WERI-Rb-1 (cell line): Measurements from ENCODE around the gene CNOT1.

ENCODE experiments used
- DNase-seq: peaks from one replicate; pipeline ENCODE4 v3.0.0-alpha.2; 2020
- H3K27ac ChIP-seq: fragments of 250-450 bp; sonication (Bioruptor Pico); 2 replicates; pipeline ENCODE4 v1.5.1; 2020; ENCODE audit warnings: mild to moderate bottlenecking, moderate library complexity
- H3K27me3 ChIP-seq: fragments of 250-450 bp; sonication (Bioruptor Pico); 2 replicates; pipeline ENCODE4 v1.5.1; 2021; ENCODE audit warnings: mild to moderate bottlenecking, low read depth, moderate library complexity; ENCODE audit not compliant: insufficient read depth, severe bottlenecking
- H3K36me3 ChIP-seq: fragments of 250-450 bp; sonication (Bioruptor Pico); 2 replicates; pipeline ENCODE4 v1.5.1; 2020; ENCODE audit warnings: mild to moderate bottlenecking, moderate library complexity
- H3K4me3 ChIP-seq: 2 replicates; pipeline ENCODE4 v1.5.1; 2011; ENCODE audit warnings: low read depth, mild to moderate bottlenecking, control low read depth, low read length
- H3K9me3 ChIP-seq: fragments of 250-450 bp; sonication (Bioruptor Pico); 2 replicates; pipeline ENCODE4 v1.5.1; 2021; ENCODE audit warnings: mild to moderate bottlenecking, moderate library complexity; ENCODE audit not compliant: severe bottlenecking
- TF ChIP-seq, protein P1 (sequence below): IDR thresholded peaks from 2 replicates; pipeline ENCODE4 v1.5.1; 2011; ENCODE audit warnings: low read depth, mild to moderate bottlenecking, control low read depth, inconsistent platforms, low read length

The CNOT1 gene

DNA sequence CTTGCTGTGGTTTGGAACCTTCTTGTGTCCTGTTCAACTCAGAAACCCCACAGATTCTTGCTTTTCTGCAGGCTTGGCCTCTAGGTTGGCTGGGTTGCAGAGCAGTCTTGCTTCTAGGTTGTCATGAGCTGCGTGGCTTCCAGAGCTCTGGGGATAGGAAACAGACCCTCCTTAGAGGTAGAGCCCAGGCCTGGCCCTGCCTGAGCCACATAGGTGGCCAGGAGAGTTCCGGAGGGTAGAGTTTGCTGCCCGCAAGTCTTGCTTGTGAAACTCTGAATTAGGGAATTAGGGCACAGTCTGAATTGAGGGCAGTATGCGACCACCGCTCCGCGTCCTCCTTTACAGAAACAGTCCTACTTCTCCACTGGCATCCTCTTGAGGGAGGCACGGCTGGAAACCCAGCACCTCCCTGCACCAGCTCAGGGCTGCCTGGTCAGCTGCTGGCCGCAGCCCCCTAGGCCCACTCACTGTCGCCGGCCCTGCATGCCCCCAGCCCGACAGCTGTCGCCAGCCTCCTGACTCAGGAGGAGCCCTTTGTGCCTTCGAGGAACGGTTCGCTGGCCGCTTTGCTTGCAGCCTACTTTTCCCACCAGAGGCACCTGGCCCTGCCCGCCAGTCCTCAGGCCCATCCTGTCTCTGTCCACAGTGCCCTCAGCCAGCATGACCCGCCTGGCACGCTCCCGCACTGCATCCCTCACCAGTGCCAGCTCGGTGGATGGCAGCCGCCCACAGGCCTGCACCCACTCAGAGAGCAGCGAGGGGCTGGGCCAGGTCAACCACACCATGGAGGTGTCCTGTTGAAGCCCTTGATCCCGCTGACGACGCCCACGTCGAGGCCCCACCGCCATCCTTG lies 118.6 kb downstream of the CNOT1 start:
- H3K4me3 ChIP-seq: no peak overlapping the region
- H3K9me3 ChIP-seq: no peaks in the 10 kb centered on the region
- H3K27me3 ChIP-seq: no peaks in the 10 kb centered on the region
- DNase-seq: no peak
- no peak overlapping the region for H3K27ac ChIP-seq
- TF ChIP-seq, protein P1, sequence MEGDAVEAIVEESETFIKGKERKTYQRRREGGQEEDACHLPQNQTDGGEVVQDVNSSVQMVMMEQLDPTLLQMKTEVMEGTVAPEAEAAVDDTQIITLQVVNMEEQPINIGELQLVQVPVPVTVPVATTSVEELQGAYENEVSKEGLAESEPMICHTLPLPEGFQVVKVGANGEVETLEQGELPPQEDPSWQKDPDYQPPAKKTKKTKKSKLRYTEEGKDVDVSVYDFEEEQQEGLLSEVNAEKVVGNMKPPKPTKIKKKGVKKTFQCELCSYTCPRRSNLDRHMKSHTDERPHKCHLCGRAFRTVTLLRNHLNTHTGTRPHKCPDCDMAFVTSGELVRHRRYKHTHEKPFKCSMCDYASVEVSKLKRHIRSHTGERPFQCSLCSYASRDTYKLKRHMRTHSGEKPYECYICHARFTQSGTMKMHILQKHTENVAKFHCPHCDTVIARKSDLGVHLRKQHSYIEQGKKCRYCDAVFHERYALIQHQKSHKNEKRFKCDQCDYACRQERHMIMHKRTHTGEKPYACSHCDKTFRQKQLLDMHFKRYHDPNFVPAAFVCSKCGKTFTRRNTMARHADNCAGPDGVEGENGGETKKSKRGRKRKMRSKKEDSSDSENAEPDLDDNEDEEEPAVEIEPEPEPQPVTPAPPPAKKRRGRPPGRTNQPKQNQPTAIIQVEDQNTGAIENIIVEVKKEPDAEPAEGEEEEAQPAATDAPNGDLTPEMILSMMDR: no peak
- H3K36me3 ChIP-seq: no peaks in the 10 kb centered on the region; the same call in 1 of the 2 replicates

DNA sequence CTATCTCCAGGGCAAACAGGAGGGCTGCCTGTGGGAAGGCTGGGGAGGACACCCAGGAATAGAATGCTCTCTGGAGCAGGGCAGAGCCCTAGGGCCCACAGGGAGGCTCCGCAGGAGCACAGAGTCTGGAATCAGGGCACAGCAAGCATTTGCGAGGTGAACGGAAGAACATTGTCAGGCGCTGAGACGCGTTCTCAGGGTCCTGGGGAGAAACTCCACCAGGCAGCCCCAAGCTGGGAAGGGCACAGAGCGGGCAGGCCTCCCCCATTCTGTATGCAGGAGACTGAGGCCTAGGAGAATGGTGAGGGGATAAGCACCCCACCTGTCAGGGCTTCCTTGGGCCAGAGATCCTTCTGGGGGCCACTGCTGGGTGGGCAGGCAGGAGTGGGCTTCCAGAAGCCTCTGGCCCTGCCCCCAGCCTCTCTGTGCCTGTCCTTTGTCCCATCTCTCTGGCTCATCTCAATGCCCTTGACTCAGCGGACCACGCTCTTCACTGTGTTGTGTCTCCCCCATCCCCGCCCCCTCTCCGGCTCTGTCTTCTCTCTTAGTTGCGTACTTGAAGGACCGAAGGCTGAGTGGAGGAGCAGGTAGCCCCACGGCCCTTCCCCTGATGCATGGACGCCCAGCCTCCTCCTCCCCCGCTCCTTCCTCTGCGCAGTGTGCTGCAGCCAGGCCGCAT lies 119.4 kb downstream of the CNOT1 start:
- H3K36me3 ChIP-seq: no peaks in the 10 kb centered on the region
- H3K4me3 ChIP-seq: no peak overlapping the region
- TF ChIP-seq, protein P1: no peak
- no peak overlapping the region for H3K27ac ChIP-seq
- DNase-seq: no peak
- H3K9me3 ChIP-seq: no peaks in the 10 kb centered on the region
- no peaks in the 10 kb centered on the region for H3K27me3 ChIP-seq

DNA sequence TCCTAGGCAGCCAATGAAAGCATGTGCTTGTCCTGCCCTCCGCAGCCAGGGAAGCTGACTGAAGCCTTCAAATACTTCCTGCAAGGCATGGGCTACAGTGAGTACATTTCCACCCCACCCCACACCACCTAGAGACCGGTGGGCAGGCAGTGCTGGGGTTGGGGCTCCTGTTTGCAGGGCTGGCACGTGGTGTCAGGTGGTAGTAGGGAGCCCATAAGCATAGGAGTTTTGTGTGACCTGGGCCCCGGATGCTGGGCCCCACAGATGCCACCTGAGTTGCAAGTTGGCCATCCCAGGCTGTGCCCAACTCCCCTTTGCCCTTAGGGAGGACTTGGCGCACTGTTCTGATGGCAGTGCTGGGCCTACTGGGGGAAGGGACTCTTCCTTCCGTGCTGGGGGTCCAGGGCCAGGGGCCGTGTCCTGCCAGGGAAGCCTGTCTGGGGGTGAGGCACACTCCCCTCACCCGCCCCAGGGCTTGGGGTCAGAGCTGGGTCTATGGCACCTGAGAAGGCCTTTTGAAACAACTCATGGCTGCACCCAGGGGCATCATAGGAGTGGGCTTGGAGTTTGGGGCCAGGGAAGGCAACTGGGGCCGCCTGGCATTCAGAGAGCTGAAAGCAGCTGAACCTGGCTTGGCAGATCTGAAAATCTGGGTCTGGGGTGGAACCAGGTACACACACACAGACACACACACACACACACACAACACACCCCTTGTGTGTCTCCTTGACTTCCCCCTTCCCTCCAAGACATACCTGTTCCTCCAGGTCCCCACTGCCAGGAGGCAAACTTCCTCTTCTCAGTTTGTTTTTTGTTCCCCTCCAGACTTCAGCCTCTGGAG lies 120.2 kb downstream of the CNOT1 start:
- no peak overlapping the region for H3K4me3 ChIP-seq
- TF ChIP-seq, protein P1: no peak
- H3K27me3 ChIP-seq: no peaks in the 10 kb centered on the region
- H3K27ac ChIP-seq: no peak overlapping the region
- DNase-seq: no peak
- no peaks in the 10 kb centered on the region for H3K36me3 ChIP-seq
- no peaks in the 10 kb centered on the region for H3K9me3 ChIP-seq

DNA sequence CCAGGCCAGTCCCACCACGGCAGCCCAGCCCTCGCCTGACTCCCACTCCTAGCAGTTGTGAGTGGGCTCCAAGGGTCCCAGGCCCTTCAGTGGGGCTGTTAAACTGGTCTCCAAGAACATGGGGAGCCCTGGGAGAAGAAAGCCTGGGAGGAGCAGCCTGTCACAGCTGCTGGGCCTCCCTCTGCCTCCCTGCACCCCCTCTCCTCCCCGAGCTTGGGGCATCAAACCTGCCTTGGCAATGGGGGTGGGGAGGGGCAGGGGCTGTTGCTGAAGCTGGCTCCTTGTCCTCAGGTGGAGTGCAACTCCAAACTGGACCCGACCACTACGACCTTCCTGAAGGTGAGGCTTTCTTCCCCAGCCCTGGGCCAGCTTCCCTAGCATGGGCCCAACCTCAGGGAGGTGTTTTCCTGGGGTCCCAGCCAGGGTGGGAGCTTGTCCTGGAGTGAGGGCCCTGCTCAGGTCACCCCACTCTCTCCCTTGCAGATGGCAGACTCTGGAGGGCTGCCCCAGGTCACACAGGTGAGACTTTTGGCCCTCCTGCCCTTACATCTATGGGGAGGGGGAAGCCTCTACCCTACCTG lies 120.9 kb downstream of the CNOT1 start:
- Histone ChIP-seq H3K27me3 (no peaks in the 10 kb centered on the region), H3K4me3 (no peak overlapping the region), H3K27ac (no peak overlapping the region), H3K9me3 (no peaks in the 10 kb centered on the region), H3K36me3 (no peaks in the 10 kb centered on the region)
- no peak for DNase-seq
- TF ChIP-seq, protein P1: no peak

DNA sequence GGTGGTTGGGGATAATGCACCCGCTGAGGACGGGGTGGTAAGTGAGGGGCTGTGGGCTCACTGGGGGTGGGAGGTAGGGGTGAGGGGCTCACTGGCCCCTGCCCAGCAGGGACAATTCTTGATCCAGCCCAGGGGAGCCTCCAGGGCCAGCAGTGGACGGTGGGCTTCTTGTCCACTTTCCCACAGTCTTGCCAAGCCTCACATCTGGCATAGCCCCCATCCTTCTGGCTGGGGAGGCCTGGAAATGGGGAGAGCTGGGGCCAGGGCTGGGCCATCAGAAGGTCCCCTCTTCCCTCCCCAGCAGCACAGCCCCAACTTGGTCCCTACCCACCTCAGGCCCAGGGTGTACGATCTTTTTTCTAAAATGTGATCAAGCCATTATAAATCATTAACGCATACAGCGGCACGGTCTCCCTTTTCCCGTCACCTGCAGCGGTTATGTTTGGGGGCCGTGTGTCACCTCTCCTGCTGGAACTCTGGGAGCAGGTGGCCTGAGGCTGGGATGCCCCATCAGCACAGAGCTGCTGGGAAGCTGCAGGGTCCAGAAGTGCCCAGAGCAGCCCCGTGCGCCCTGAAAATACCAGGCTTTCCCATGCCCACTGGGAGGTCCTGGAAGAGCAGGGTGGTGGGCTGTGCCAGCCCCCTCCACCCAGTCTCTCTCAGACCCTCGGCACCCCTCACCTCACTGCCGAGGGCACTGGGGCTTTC lies 121.5 kb downstream of the CNOT1 start:
- Histone ChIP-seq H3K9me3 (no peaks in the 10 kb centered on the region), H3K36me3 (no peaks in the 10 kb centered on the region), H3K27me3 (no peaks in the 10 kb centered on the region), H3K27ac (no peak overlapping the region), H3K4me3 (no peak overlapping the region)
- TF ChIP-seq, protein P1: no peak
- no peak for DNase-seq
